Immature natural killer cell (primary cell): ENCODE results near the gene IFIT2. TPM values are rescaled to one million over a fixed set of nuclear protein-coding genes. Genes with fewer than 3 reads are reported as not detected.
"Not testable (repeated sequence)": the region's sequence is repeated elsewhere in the genome, so short reads cannot be mapped to it uniquely, and the experiment has no call there.

Experiments
- DNase-seq, 3 donors: peaks; one replicate each; pipeline ENCODE4 v3.0.0; 2022; ENCODE audit warnings: mixed read lengths in 1 of 3
- H3K27ac Mint-ChIP-seq, 6 donors: one replicate each; pipeline ENCODE4 v1.8.0; 2020; ENCODE audit warnings: mixed read lengths in 6 of 6, mild to moderate bottlenecking in 5 of 6, inconsistent platforms in 4 of 6, moderate library complexity in 3 of 6
- H3K27me3 Mint-ChIP-seq, 3 donors: one replicate each; pipeline ENCODE4 v1.8.0; 2020 to 2021; ENCODE audit warnings: low read depth in 3 of 3, mild to moderate bottlenecking in 3 of 3, mixed read lengths in 3 of 3, moderate library complexity in 3 of 3, inconsistent platforms in 1 of 3
- H3K36me3 Mint-ChIP-seq, 3 donors: one replicate each; pipeline ENCODE4 v1.8.0; 2020; ENCODE audit warnings: mixed read lengths in 3 of 3, inconsistent platforms in 2 of 3, mild to moderate bottlenecking in 2 of 3
- H3K4me1 Mint-ChIP-seq, 2 donors: one replicate each; pipeline ENCODE4 v1.8.0; 2020; ENCODE audit warnings: inconsistent platforms in 2 of 2, mild to moderate bottlenecking in 2 of 2, mixed read lengths in 2 of 2, moderate library complexity in 1 of 2
- H3K4me3 Mint-ChIP-seq, 5 donors: one replicate each; pipeline ENCODE4 v1.8.0; 2020; ENCODE audit warnings: mild to moderate bottlenecking in 5 of 5, mixed read lengths in 5 of 5, inconsistent platforms in 3 of 5, moderate library complexity in 3 of 5
- H3K9me3 Mint-ChIP-seq, 6 donors: one replicate each; pipeline ENCODE4 v1.8.0; 2020; ENCODE audit warnings: mild to moderate bottlenecking in 6 of 6, mixed read lengths in 6 of 6, inconsistent platforms in 4 of 6, moderate library complexity in 3 of 6
- polyA plus RNA-seq, 3 donors: library from polyadenylated mRNA; unstranded; fragments of 300-500 nt; fragmentation: Illumina TruSeq; gene quantifications; one replicate each; pipeline ENCODE4 v1.2.3, GENCODE V29; 2021

Gene IFIT2, protein sequence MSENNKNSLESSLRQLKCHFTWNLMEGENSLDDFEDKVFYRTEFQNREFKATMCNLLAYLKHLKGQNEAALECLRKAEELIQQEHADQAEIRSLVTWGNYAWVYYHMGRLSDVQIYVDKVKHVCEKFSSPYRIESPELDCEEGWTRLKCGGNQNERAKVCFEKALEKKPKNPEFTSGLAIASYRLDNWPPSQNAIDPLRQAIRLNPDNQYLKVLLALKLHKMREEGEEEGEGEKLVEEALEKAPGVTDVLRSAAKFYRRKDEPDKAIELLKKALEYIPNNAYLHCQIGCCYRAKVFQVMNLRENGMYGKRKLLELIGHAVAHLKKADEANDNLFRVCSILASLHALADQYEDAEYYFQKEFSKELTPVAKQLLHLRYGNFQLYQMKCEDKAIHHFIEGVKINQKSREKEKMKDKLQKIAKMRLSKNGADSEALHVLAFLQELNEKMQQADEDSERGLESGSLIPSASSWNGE
- polyA plus RNA-seq: 10 to 100 TPM; 10.3 to 20.8 (median 13.9) TPM

DNA sequence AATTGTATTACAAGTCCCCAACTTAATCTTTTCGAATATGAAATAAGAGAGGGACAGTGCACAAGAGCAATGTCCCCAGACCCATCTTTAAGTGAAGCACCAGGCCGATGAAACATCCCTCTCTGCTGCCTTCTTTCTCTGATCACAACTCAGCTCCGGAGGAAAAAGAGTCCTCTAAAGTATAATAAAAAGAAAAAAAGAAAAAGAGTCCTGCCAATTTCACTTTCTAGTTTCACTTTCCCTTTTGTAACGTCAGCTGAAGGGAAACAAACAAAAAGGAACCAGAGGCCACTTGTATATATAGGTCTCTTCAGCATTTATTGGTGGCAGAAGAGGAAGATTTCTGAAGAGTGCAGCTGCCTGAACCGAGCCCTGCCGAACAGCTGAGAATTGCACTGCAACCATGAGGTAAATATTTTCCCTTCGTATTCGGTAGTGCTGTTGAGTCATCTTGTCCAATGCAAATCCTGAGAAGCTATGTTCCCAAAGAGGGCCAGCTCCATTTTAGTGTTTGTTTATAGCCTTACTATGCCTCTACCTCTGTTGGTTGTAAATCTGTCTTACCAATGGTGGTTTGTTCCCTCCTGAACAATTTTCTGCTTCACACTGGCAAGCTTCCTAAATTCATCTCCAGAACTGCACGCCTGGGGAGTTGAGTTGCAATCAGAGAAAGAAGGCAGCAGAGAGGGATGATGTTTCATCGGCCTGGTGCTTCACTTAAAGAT lies at the start of gene IFIT2:
IFIT2 (plus strand) TSS at position 326 of the 725 bp plus-strand sequence; CDS start at position 404, 78 bp downstream.
- peak within 1 kb of the TSS; percentile 82 to 97 (median 96) for H3K4me3 Mint-ChIP-seq
- H3K36me3 Mint-ChIP-seq: peaks cover 15 to 32% (median 30%) of the 10 kb centered on the region in 3 donors
- H3K27ac Mint-ChIP-seq: peak within 1 kb of the TSS; percentile 96 to 99 (median 98)
- peaks cover 0 to 6% (median 5%) of the 10 kb centered on the region in 3 donors for H3K27me3 Mint-ChIP-seq
- H3K4me1 Mint-ChIP-seq: peaks cover 50 to 64% of the 10 kb centered on the region in 2 donors
- DNase-seq: peak; percentile 65 to 71 (median 69)
- peaks cover 0 to 6% (median under 1%) of the 10 kb centered on the region in 6 donors for H3K9me3 Mint-ChIP-seq

DNA sequence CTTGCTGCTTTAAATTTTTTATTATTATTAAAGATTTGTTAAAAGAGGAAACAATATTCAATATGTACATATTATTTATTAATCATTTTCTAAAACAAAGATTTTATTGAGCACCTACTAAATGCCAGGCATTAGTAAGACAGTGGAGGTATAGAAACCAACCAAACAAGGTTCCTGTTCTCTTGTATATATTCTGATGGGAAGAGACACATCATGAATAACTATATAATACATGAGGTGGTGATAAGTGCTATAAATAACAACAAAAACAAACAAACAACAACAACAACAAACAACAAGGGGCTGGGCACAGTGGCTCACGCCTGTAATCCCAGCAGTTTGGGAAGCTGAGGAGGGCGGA lies 49.6 kb upstream of the IFIT2 start:
- Mint-ChIP-seq H3K9me3 (peaks cover 0 to 2% (median 0%) of the 10 kb centered on the region in 6 donors), H3K27me3 (peaks cover 1 to 5% (median 3%) of the 10 kb centered on the region in 3 donors), H3K4me3 (peak overlapping the region in 3 of 5 donors; percentile 88 to 90 (median 90)), H3K36me3 (no peaks in the 10 kb centered on the region), H3K27ac (peak overlapping the region; percentile 51 to 84 (median 81)), H3K4me1 (peaks cover 15 to 30% of the 10 kb centered on the region in 2 donors)
- no peak for DNase-seq

DNA sequence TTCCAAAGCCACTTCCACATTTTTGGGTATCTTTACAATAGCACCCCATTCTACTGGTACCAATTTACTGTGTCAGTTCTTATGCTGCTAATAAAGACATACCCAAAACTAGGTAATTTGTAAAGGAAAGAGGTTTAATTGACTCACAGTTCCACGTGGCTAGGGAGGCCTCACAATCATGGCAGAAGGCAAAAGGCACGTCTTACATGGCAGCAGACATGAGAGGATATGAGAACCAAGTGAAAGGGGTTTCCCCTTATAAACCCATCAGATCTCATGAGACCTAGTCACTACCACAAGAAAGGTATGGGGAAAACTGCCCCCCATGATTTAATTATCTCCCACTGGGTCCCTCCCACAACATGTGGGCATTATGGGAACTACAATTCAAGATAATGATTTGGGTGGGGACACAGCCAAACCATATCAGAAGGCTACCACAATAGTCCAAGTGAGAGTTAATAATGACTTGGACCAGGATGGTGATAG lies 46.7 kb upstream of the IFIT2 start:
- H3K36me3 Mint-ChIP-seq, H3K4me3 Mint-ChIP-seq: not testable (repeated sequence)
- H3K4me1 Mint-ChIP-seq: peaks cover 13 to 20% of the 10 kb centered on the region in 2 donors

DNA sequence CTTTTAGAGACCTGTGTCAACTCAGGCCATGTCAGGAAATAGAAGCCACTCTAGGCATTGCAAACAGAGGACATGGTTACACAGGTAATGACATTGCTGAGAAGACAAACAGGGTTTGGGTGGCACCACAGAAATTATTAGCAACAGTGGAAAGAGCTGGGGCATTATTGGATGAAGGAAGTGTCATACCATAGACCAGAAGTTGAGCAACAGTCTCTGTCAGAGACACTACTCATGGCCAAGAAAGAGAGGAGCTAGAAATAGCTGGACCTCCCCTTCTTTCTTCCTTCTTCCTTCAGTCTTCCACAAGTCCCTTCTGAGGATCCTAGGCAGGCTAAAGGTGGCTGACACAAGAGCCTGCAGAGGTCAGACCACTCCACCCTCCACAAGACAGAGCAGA lies 46.1 kb upstream of the IFIT2 start:
- peaks cover 1 to 8% (median 6%) of the 10 kb centered on the region in 3 donors for H3K27me3 Mint-ChIP-seq
- H3K4me1 Mint-ChIP-seq: peaks cover 10 to 13% of the 10 kb centered on the region in 2 donors
- no peak for DNase-seq
- H3K4me3 Mint-ChIP-seq: no peak overlapping the region
- no peaks in the 10 kb centered on the region for H3K36me3 Mint-ChIP-seq
- no peak overlapping the region for H3K27ac Mint-ChIP-seq
- H3K9me3 Mint-ChIP-seq: peaks cover 0 to 2% (median 0%) of the 10 kb centered on the region in 6 donors

More for the DNA sequence above, 46.7 kb upstream of the IFIT2 start:
- not testable (repeated sequence) for H3K9me3 Mint-ChIP-seq, H3K27ac Mint-ChIP-seq, DNase-seq, H3K27me3 Mint-ChIP-seq

DNA sequence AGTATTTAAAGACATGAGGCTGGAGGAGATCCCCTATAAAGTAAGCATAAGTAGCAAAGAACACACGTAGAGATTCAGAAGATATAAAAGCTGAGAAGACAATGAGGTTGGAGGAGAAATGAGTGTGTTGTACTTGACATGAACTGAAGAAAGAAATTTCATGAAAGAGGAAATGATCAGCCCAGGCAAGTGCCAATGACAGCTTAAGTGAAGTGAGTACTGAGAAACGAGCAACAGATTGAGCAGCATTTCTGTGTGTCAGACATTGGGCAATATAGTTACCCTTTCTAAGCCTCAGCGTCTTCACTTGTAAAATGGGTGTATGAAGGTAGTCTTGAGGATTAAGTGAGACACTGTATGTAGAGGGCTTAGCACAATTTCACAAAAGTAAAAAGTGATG lies 45.5 kb upstream of the IFIT2 start:
- Mint-ChIP-seq H3K27ac (no peak overlapping the region), H3K36me3 (no peaks in the 10 kb centered on the region), H3K4me1 (peaks cover 5 to 8% of the 10 kb centered on the region in 2 donors), H3K4me3 (no peak overlapping the region), H3K9me3 (peaks cover 0 to 2% (median 0%) of the 10 kb centered on the region in 6 donors), H3K27me3 (peaks cover 1 to 8% (median 6%) of the 10 kb centered on the region in 3 donors)
- DNase-seq: no peak

DNA sequence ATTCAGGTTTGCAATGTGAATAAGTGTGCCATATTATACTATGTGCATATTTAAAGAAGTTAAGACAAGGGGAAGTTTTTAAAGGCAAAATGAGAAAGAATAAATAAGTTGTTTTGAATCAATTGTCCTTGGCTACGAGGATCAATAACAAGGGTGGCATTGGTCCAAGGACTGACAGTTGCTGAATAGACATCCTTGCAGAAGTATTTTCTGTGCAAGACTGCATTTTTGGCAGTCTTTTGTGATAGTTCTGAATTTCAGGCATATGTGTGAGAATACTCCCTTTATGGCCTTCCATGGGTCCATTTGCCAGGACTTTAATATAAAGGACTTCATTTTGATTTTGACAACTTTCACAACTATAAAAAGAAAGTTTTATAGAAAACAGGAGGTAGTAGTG lies 44.9 kb upstream of the IFIT2 start:
- Mint-ChIP-seq H3K4me1 (peaks cover 5 to 6% of the 10 kb centered on the region in 2 donors), H3K27me3 (peaks cover 1 to 8% (median 2%) of the 10 kb centered on the region in 3 donors), H3K4me3 (no peak overlapping the region), H3K27ac (no peak overlapping the region), H3K9me3 (peaks cover 0 to 2% (median 0%) of the 10 kb centered on the region in 6 donors), H3K36me3 (peaks cover 0 to 4% (median 0%) of the 10 kb centered on the region in 3 donors)
- DNase-seq: no peak

DNA sequence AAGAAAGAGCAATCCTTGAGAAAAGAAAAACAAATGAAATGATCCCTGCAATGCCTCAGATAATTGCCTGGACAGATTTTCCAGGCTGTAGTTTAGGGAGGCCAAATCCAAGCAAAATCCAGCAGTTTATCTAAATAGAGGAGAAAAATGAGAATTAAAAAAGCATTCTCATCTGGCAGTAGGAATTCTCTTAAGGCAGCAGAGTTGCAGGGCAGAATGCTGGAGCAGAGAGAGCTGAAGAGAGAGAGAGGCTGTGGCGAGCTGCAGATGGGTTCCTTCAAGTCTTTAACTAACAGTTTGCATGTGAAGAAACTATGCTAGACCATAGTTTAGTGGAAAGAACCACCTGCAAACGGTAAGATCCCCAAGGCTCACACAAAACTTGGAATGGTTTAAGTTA lies 44.3 kb upstream of the IFIT2 start:
- Mint-ChIP-seq H3K36me3 (peaks cover 0 to 4% (median 0%) of the 10 kb centered on the region in 3 donors), H3K4me3 (no peak overlapping the region), H3K27ac (no peak overlapping the region), H3K27me3 (peaks cover 1 to 8% (median 1%) of the 10 kb centered on the region in 3 donors), H3K4me1 (peaks cover 0 to 3% of the 10 kb centered on the region in 2 donors), H3K9me3 (peaks cover 0 to under 1% (median 0%) of the 10 kb centered on the region in 6 donors)
- DNase-seq: no peak

DNA sequence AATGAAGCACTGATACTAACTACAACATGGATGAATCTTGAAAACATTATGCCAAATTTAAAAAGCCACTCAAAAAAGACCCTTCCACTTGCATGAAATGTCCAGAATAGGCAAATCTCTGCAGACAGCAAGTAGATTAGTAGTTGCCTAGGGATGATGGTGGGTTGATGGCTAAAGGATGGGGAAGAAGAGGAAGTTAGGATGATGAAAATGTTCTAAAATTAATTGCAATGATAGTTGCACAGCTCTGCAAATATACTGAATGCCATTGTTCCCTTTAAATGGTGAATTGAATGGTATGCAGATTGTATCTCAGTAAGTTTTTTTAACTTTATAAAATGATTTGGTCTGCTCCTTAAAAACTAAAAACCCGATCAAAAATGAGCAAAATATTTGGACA lies 43.0 kb upstream of the IFIT2 start:
- H3K27ac Mint-ChIP-seq: no peak overlapping the region
- H3K27me3 Mint-ChIP-seq: peaks cover under 1 to 8% (median 3%) of the 10 kb centered on the region in 3 donors
- no peak overlapping the region for H3K4me3 Mint-ChIP-seq
- H3K4me1 Mint-ChIP-seq: peaks cover 0 to 3% of the 10 kb centered on the region in 2 donors
- no peaks in the 10 kb centered on the region for H3K9me3 Mint-ChIP-seq
- H3K36me3 Mint-ChIP-seq: peaks cover 0 to 4% (median 0%) of the 10 kb centered on the region in 3 donors
- no peak for DNase-seq

DNA sequence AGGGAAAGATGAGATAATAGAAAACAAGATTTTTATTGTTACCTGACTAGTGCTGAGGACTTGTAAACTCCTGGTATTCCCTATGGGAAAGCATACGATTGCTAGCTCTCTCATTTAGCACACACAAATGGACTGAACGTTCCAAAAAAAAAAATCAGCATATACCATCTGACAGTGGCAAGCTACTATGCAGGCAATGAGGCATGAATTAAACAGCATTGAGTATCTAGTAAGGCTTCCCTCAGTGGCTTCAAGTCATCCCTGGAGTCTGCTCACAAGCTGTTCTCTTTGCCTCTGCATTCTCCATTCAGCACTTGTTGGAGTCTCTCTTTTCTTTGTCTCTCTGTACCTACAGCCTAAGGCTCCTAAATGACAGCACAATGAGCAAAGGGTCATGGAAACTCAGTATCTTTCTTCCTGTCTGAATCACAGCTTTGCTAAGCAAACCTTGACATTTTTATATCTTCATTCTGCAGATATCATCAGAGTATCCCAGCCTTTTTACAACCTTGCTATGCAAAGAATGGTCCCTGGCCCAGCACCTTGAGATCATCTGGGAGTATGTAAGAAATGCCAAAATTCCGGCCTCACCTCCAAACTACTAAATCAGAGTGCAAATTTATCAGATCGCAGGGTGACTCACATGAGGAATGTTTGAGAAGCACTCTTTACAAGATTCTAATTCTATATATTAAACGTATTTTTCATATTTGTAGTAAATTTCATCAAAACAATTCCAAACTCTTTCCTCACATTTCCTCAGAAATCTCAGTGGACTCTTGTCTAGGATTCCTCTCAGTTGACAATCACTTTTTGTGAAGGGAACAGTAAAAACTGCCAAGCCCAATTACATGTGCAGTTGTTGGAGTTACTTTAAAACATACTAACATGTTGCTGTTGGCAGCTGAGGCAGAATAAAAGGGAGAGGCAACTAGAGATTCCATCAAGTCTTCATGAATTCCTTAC lies 39.5 kb upstream of the IFIT2 start:
- Mint-ChIP-seq H3K36me3 (peaks cover 0 to 4% (median 0%) of the 10 kb centered on the region in 3 donors), H3K27me3 (peaks cover 0 to 7% (median 3%) of the 10 kb centered on the region in 3 donors), H3K4me1 (peaks cover 5 to 10% of the 10 kb centered on the region in 2 donors), H3K4me3 (no peak overlapping the region), H3K27ac (no peak overlapping the region), H3K9me3 (no peaks in the 10 kb centered on the region)
- no peak for DNase-seq

DNA sequence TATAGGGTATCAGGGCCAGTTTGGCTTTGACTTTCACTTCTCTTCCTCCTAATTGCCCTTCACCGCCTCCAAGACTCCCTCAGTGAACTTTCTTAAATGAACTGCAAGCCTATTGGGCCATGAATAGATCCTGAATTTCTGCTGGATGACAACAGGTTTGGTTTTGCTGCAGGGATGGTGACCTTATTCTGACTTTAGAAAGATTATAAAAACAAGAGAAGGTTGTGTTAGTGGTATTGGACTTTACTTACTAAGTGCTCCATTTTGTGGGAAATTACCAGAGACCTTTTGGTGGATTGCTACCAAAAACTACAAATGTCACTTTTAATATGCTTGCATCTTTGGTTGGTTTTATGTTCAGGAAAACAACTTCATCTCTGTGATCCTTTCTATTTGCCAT lies 38.8 kb upstream of the IFIT2 start:
- Mint-ChIP-seq H3K36me3 (peaks cover 0 to 4% (median 0%) of the 10 kb centered on the region in 3 donors), H3K27me3 (peaks cover 0 to 7% (median 3%) of the 10 kb centered on the region in 3 donors), H3K27ac (no peak overlapping the region), H3K4me3 (no peak overlapping the region), H3K9me3 (no peaks in the 10 kb centered on the region), H3K4me1 (peaks cover 5 to 10% of the 10 kb centered on the region in 2 donors)
- DNase-seq: no peak

DNA sequence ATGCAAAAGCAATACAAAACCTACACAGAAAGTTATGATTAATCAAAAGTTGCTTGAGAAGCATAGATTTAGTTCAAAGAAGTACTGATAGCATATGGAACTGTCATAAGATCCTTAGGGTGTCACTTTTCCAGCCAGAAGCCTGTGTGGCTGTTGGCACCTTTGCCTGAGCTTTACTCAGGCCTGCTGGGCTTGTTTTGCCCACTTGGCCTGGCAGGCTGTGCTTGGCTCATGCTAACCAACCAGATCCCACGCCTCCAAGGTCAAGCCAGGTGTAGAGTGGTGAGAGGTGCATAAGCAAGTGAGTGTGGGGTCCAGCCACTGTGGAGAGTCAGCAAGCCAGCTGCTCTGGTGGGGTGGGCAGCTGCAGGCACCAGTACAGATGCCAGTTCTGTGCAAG lies 38.3 kb upstream of the IFIT2 start:
- Mint-ChIP-seq H3K4me3 (no peak overlapping the region), H3K9me3 (no peaks in the 10 kb centered on the region), H3K36me3 (peaks cover 0 to 4% (median 0%) of the 10 kb centered on the region in 3 donors), H3K4me1 (peaks cover 5 to 10% of the 10 kb centered on the region in 2 donors), H3K27me3 (peaks cover 0 to 6% (median 3%) of the 10 kb centered on the region in 3 donors), H3K27ac (no peak overlapping the region)
- DNase-seq: no peak

DNA sequence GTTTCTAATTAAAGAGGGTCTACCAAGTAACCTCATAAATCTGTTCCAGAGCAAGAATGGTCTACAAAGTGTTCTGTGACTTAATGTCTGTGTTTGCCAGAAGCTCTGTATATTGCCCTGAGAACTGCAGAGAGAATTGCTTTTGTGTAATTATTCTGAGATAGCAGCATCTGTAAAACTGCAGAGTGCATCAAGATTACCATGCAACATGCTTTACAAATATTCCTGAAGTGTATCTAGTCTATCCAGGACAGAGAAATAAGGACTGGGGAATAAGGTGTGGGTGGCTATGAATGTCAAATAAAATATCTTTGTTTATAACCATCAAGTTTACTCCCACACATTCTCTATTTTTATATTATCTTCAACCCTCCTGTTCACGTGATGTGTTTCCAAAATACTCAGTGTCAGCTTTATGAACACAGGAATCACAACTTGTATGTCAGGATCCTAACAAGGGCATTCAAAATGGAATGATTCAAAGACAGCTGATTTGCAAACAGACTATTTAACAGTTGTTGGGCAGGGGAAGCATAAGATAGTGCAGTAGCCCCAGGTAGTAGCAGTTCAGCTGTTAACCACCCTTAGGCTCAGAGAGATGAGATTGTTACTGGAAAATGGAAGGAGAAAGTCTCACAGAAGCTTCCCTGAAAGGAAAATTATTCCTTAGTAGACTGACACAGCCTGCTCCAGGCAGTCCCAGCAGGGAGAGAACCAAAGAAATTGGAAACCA lies 35.0 kb upstream of the IFIT2 start:
- H3K4me3 Mint-ChIP-seq: peak overlapping the region in 2 of 5 donors; percentile 30 to 36
- no peaks in the 10 kb centered on the region for H3K9me3 Mint-ChIP-seq
- no peak for DNase-seq
- H3K27me3 Mint-ChIP-seq: peaks cover 0 to 8% (median 1%) of the 10 kb centered on the region in 3 donors
- H3K36me3 Mint-ChIP-seq: peaks cover 0 to under 1% (median 0%) of the 10 kb centered on the region in 3 donors
- peaks cover 5 to 7% of the 10 kb centered on the region in 2 donors for H3K4me1 Mint-ChIP-seq
- no peak overlapping the region for H3K27ac Mint-ChIP-seq
